WTC11 (cell line): Measurements from ENCODE around the gene EOMES.

Experiments used
- ATF2 ChIP-seq: sonication (generic); formaldehyde crosslinking; IDR thresholded peaks from 2 replicates; pipeline ENCODE4 v1.8.1; 2022; ENCODE audit warnings: low read depth, missing genetic modification reagents, borderline replicate concordance
- CREB1 ChIP-seq: sonication (generic); formaldehyde crosslinking; IDR thresholded peaks from 2 replicates; pipeline ENCODE4 v1.8.0; 2023; ENCODE audit warnings: mild to moderate bottlenecking, missing genetic modification reagents
- CTCF ChIP-seq: fragments of 200-600 bp; IDR thresholded peaks from 2 replicates; pipeline ENCODE4 v1.8.0; 2022; ENCODE audit warnings: antibody characterized with exemption
- E2F4 ChIP-seq: sonication (generic); formaldehyde crosslinking; IDR thresholded peaks from 2 replicates; pipeline ENCODE4 v1.8.1; 2022; ENCODE audit warnings: low read depth, mild to moderate bottlenecking, moderate library complexity, missing genetic modification reagents, borderline replicate concordance
- ELF4 ChIP-seq: sonication (generic); formaldehyde crosslinking; IDR thresholded peaks from 2 replicates; pipeline ENCODE4 v1.8.1; 2022; ENCODE audit warnings: low read depth, mild to moderate bottlenecking, moderate library complexity, missing genetic modification reagents
- FOXJ3 ChIP-seq: sonication (generic); formaldehyde crosslinking; IDR thresholded peaks from 2 replicates; pipeline ENCODE4 v1.9.0; 2021; ENCODE audit warnings: missing genetic modification reagents, mild to moderate bottlenecking, borderline replicate concordance
- IRF2 ChIP-seq: sonication (generic); formaldehyde crosslinking; IDR thresholded peaks from 2 replicates; pipeline ENCODE4 v1.8.0; 2022; ENCODE audit warnings: low read depth, missing genetic modification reagents, borderline replicate concordance
- JUN ChIP-seq: sonication (generic); formaldehyde crosslinking; IDR thresholded peaks from 2 replicates; pipeline ENCODE4 v1.8.0; 2023; ENCODE audit warnings: mild to moderate bottlenecking, missing genetic modification reagents
- KAT7 ChIP-seq: sonication (generic); formaldehyde crosslinking; IDR thresholded peaks from 2 replicates; pipeline ENCODE4 v1.8.1; 2023; ENCODE audit warnings: missing genetic modification reagents, mild to moderate bottlenecking, borderline replicate concordance

GRCh38 chr3:27708250-27708649 is 13.9 kb downstream of the EOMES start:
- TF ChIP-seq KAT7 (CRISPR knock-in tag) (no peak), CTCF (no peak), ATF2 (no peak), FOXJ3 (CRISPR knock-in tag) (no peak), JUN (no peak), E2F4 (CRISPR knock-in tag) (no peak), ELF4 (no peak), IRF2 (CRISPR knock-in tag) (no peak), CREB1 (no peak)
